Hepatocyte (in vitro differentiated cells): ENCODE measurements around the gene PIP4K2C.

Experiments
- CTCF ChIP-seq: fragments of 200-600 bp; sonication (generic); IDR thresholded peaks from 2 replicates; pipeline ENCODE4 v1.5.1; 2016; ENCODE audit warnings: antibody characterized with exemption, mild to moderate bottlenecking; ENCODE audit not compliant: poor library complexity
- EZH2 ChIP-seq: fragments of 200-600 bp; sonication (generic); IDR thresholded peaks from 2 replicates; pipeline ENCODE4 v1.6.1; 2016; ENCODE audit warnings: antibody characterized with exemption, mild to moderate bottlenecking, borderline replicate concordance
- EZH2phosphoT487 ChIP-seq: fragments of 200-600 bp; sonication (generic); IDR thresholded peaks from one replicate; pipeline ENCODE4 v1.6.1; 2018; ENCODE audit warnings: antibody characterized with exemption, mild to moderate bottlenecking, low read depth, moderate library complexity; ENCODE audit not compliant: unreplicated experiment, severe bottlenecking

DNA sequence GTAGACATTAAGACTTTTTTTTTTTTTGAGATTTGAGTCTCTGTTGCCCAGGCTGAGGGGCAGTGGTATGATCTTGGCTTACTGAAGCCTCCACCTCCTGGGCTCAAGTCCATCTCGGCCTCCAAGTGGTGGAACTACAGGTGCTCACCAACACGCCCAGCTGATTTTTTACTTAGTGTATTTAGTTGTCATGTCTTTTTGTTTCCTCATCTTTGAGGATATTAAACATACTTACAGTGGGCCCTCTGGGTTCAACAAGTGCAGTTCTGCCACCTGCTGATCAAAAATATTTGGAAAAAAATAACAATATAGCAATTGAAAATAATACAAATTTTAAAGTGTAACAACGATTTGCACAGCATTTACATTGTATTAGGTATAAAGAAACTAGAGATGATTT is 46.4 kb downstream of the PIP4K2C start:
- TF ChIP-seq EZH2, result no peak
- no peak for TF ChIP-seq CTCF
- no peak for TF ChIP-seq EZH2phosphoT487
